Calu3 (cell line): ENCODE measurements around the gene SPAG8. TPM values are rescaled to one million over a fixed set of nuclear protein-coding genes. Genes with fewer than 3 reads are reported as not detected.

ENCODE experiments used
- BruUV-seq: library from RNA; stranded (reverse); fragments of 400-500 nt; replicated peaks from 2 replicates; lab custom pipeline; 2021; lab: Mats Ljungman, UMichigan
- CTCF ChIA-PET: fragments of 300-600 bp; sonication (Branson Sonifier 250); formaldehyde crosslinking; loops from one replicate; lab custom pipeline; 2022; ENCODE audit warnings: antibody characterized with exemption; lab: Charles Lee
- DNase-seq: peaks from one replicate; pipeline ENCODE4 v3.0.0; 2022
- H3K27ac Mint-ChIP-seq: one replicate; pipeline ENCODE4 v1.8.0; 2022; ENCODE audit warnings: mixed read lengths; ENCODE audit not compliant: unreplicated experiment
- H3K27me3 Mint-ChIP-seq: one replicate; pipeline ENCODE4 v1.8.0; 2022; ENCODE audit warnings: mixed read lengths; ENCODE audit not compliant: unreplicated experiment
- H3K36me3 Mint-ChIP-seq: one replicate; pipeline ENCODE4 v1.8.0; 2022; ENCODE audit warnings: mild to moderate bottlenecking, moderate library complexity, mixed read lengths; ENCODE audit not compliant: insufficient read depth, unreplicated experiment
- H3K4me1 Mint-ChIP-seq: one replicate; pipeline ENCODE4 v1.8.0; 2022; ENCODE audit warnings: mild to moderate bottlenecking, low read depth, mixed read lengths; ENCODE audit not compliant: unreplicated experiment
- H3K4me3 Mint-ChIP-seq: one replicate; pipeline ENCODE4 v1.8.0; 2022; ENCODE audit warnings: mild to moderate bottlenecking, low read depth, moderate library complexity, mixed read lengths; ENCODE audit not compliant: unreplicated experiment
- H3K9me3 Mint-ChIP-seq: one replicate; pipeline ENCODE4 v1.8.0; 2022; ENCODE audit warnings: low read depth, mixed read lengths; ENCODE audit not compliant: unreplicated experiment
- intact Hi-C: fragments of 100-400 bp; cut with micrococcal nuclease; formaldehyde crosslinking; loops from one replicate; pipeline ENCODE4 v1.10.0; 2022; ENCODE audit not compliant: unreplicated experiment
- total RNA-seq: library from RNA; stranded (reverse); gene quantifications from 2 replicates; pipeline ENCODE4 v1.2.3, GENCODE V29; 2022
- TF ChIP-seq, protein P1 (sequence below): fragments of 200-600 bp; IDR thresholded peaks from one replicate; pipeline ENCODE4 v1.8.0; 2022; ENCODE audit warnings: antibody characterized with exemption; ENCODE audit not compliant: unreplicated experiment

SPAG8 gene
- total RNA-seq, 1 experiment from 2014 or later, result 0.97 TPM

DNA sequence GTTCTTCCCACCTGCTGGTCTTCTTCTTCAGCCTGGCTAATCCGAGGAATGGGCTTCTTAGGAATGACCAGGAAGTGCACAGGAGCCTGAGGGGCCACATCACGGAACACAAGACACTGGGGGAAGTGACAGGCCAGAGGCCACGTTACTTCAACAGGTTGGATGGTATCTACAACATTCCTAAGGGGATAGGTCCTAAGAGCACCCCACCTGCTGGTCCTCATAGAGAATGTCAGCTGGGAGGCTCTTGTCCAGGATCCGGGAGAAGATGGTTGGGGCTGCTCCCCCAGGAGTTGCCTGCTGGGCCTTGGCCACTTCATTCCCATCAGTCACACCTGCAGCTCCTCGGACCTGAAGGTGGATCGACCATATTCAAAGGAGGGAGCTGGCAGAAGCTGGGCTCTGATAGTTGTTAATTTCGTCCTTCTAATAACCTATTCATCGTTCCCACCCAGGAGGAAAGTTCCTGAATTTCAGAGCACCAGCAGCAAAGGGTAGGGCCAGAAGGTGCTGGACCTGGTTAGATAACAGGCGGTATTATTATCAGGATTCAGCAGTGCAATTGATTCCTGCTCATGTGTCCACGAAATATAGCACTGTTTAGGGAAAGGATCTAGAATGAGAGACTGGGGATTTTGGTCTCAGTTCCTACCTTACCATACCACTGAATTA, 1.5 kb upstream of the SPAG8 start:
- DNase-seq, result peak; percentile 24
- CTCF ChIA-PET, result interaction anchor here (0.6 to 1.7 kb wide), 5 partner anchors 16 to 119 kb away, joined by 3 to 5 read pairs (median 3); partner anchors contain the start of genes GBA2, RGP1 and TMEM8B
- TF ChIP-seq, protein P1, sequence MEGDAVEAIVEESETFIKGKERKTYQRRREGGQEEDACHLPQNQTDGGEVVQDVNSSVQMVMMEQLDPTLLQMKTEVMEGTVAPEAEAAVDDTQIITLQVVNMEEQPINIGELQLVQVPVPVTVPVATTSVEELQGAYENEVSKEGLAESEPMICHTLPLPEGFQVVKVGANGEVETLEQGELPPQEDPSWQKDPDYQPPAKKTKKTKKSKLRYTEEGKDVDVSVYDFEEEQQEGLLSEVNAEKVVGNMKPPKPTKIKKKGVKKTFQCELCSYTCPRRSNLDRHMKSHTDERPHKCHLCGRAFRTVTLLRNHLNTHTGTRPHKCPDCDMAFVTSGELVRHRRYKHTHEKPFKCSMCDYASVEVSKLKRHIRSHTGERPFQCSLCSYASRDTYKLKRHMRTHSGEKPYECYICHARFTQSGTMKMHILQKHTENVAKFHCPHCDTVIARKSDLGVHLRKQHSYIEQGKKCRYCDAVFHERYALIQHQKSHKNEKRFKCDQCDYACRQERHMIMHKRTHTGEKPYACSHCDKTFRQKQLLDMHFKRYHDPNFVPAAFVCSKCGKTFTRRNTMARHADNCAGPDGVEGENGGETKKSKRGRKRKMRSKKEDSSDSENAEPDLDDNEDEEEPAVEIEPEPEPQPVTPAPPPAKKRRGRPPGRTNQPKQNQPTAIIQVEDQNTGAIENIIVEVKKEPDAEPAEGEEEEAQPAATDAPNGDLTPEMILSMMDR, result peak; percentile 40
- H3K27me3 Mint-ChIP-seq, result peaks cover 19% of the 10 kb centered on the region
- peaks cover 29% of the 10 kb centered on the region for H3K36me3 Mint-ChIP-seq
- peaks cover 8% of the 10 kb centered on the region for H3K4me1 Mint-ChIP-seq
- H3K9me3 Mint-ChIP-seq, result no peaks in the 10 kb centered on the region
- intact Hi-C loops, result loop anchor here (2.0 to 10.0 kb wide), 2 partner anchors 15 to 79 kb away; partner anchors contain the start of genes CREB3, FAM221B, TLN1 and TMEM8B
- peak overlapping the region; percentile 75 for H3K4me3 Mint-ChIP-seq
- BruUV-seq, result TSS peak; percentile 82
- H3K27ac Mint-ChIP-seq, result no peak overlapping the region

DNA sequence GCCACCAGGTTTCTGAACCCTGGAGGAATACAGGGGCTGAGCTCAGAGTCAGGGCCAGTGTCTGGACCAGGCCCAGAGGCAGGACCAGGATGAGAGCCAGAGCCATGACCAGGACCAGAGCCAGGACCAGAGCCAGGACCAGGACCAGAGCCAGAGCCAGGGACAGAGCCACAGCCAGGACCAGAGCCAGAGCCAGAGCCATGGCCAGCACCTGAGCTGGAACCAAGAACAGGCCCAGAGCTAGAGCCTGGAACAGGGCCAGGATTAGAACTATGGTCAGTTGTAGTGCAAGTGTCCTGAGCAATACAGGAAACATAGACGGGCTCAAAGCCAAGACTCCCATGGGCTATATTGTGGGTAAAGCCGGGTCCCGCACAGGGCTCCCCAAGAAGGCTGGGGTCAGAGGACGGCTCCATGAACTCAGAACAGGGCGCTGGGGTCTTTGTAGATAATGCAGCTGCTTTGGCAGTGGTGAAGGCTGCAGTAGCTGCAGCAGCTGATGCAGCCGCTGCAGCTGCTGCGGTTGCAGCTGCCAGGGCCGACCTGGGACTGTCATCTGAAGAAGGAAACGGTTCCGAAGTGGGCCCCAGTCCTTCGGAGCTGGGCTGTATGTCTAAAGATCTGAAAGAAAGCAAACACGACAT, 559 bp downstream of the SPAG8 start:
- no TSS peak for BruUV-seq
- intact Hi-C loops, result loop anchor here (10.0 kb wide), 1 partner anchor 77 kb away; the partner anchor contains the start of genes CREB3 and TLN1
- TF ChIP-seq, protein P1, result no peak
- Mint-ChIP-seq H3K4me1 (peaks cover 8% of the 10 kb centered on the region), H3K9me3 (no peaks in the 10 kb centered on the region), H3K36me3 (peaks cover 33% of the 10 kb centered on the region), H3K4me3 (peak overlapping the region; percentile 66), H3K27ac (no peak overlapping the region), H3K27me3 (no peaks in the 10 kb centered on the region)
- DNase-seq, result no peak
- CTCF ChIA-PET, result interaction anchor here (0.6 to 1.4 kb wide), 2 partner anchors 33 to 75 kb away, joined by 3 read pairs; no protein-coding TSS in a partner anchor

DNA sequence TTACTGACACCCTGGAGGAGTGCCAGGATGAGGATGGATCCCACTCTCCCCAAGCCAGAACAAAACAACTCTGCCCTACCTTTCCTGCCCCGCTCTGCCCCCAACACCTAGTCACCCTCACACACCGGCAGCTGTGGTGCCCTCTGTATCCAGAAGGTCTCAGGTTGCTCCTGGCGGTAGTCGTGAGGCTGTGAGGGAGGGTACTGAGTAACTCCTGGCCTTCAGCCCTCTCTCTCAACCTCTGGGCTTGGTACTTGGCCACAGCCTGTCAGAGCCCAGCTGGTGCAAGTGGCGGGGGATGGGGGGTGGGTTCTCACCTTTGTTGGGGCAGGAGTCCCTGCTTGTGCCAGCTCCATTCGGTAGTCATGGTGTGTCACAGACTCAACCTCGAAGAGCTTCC, 1.9 kb downstream of the SPAG8 start:
- Mint-ChIP-seq H3K4me3 (no peak overlapping the region), H3K27ac (no peak overlapping the region), H3K36me3 (peaks cover 26% of the 10 kb centered on the region), H3K4me1 (peaks cover 8% of the 10 kb centered on the region), H3K9me3 (no peaks in the 10 kb centered on the region), H3K27me3 (no peaks in the 10 kb centered on the region)
- intact Hi-C loops, result loop anchor here (10.0 kb wide), 1 partner anchor 75 kb away; the partner anchor contains the start of genes CREB3 and TLN1
- CTCF ChIA-PET, result interaction anchor here (0.6 kb wide), 1 partner anchor 60 kb away, joined by 3 read pairs; no protein-coding TSS in a partner anchor
- BruUV-seq, result no TSS peak
- TF ChIP-seq, protein P1, result no peak
- no peak for DNase-seq

DNA sequence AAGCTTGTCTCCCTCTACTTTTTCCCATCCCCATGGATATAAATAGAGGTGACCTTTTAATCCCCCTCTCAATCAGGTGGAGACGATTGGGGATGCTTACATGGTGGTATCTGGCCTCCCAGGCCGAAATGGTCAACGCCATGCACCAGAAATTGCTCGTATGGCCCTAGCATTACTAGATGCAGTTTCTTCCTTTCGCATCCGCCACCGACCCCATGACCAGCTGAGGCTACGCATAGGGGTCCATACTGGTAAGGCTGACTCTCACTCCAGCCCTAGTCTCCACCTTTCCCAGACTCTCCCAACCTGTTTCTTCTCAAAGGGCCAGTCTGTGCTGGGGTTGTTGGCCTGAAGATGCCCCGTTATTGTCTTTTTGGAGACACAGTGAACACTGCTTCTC, 3.6 kb downstream of the SPAG8 start:
- H3K36me3 Mint-ChIP-seq, result peaks cover 14% of the 10 kb centered on the region
- intact Hi-C loops, result no loop called here
- no peak for DNase-seq
- BruUV-seq, result no TSS peak
- H3K4me3 Mint-ChIP-seq, result no peak overlapping the region
- CTCF ChIA-PET, result no interaction called here
- TF ChIP-seq, protein P1, result no peak
- no peaks in the 10 kb centered on the region for H3K9me3 Mint-ChIP-seq
- H3K27me3 Mint-ChIP-seq, result no peaks in the 10 kb centered on the region
- H3K27ac Mint-ChIP-seq, result no peak overlapping the region
- H3K4me1 Mint-ChIP-seq, result no peaks in the 10 kb centered on the region
